NCI-H2227 treated with DMSO at 0.1 percent for 48 hours (cell line): ENCODE results near the gene CEMIP2.
"Not testable (repeated sequence)": the region's sequence is repeated elsewhere in the genome, so short reads cannot be mapped to it uniquely, and the experiment has no call there.

Source experiments
- DNase-seq: peaks from one replicate; lab custom pipeline; 2025; lab: John Stamatoyannopoulos, UW

The CEMIP2 gene

GRCh38 chr9:71675857-71676165, 92.5 kb downstream of the CEMIP2 start:
- no peak for DNase-seq

DNA sequence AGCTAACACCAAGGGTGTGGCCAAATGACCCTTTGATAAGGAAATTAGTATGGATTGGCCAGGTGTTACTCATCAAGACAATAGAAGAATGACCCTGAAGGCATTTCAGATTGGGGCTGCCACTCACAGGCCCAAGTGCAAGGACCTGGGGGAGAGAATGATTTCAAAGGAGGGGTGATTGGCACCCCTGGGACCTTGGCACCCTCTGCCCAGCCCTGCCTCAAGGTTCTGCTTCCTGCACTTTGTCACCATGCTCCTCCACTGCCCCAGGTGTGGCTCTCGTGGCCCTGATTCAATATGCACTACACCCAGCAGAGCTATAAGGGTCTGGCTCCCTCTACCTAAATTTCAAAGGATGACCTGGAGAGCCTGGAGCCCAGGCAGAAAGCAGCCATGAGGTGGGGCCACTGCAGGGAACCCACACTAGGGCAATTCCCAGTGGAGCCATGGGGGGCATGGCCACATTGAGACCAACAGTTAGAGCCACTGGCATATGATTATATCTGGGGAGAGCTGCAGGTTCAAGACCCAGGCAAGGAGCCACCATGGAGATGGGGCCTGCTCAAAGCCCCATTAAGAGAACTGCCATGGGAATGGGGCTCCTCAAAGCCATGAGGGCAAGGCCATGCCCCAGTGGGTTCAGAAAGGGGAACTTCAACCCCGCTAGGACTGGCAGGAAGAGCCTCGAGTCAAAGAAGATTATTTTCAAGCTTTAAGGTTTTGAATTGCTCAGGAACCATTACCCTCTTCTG, 93.0 kb downstream of the CEMIP2 start:
- DNase-seq, result no peak

DNA sequence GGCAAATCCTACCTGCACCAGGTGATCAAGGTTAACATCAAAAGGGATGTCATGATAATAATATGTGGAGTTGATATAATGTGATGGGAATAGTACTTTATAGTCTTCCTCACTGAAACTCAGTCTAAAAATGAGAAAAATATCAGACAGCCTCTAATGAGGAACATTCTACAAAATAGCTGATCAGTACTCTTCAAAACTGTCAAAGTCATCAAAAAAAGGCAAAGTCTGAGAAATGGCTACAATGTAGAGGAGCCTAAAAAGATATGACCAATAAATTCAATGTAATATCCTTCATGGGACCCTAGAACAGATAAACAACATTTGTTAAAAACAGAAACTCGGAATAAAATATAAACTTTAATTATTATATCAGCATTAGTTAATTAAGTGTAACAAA, 95.7 kb downstream of the CEMIP2 start:
- DNase-seq, result no peak

GRCh38 chr9:71671289-71671688, 97.0 kb downstream of the CEMIP2 start:
- no peak for DNase-seq

DNA sequence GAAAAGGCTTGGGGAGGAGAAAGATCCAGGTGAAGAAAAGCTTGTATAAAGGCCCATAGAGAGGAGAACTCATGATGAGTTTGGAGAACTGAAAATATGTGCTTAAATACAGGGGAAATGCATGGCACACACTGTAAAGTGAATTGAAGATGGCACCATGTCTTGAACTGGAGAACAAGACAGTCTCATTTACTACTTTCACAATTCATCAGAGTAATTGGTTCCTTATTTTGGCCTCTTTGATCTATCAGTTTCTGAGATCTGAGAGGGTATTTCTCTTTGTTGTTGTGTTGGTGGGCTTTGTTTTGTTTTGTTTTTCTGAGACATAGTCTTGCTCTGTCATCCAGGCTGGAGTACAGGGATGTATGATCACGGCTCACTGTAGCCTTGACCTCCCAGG, 98.2 kb downstream of the CEMIP2 start:
- DNase-seq, result no peak

- no peak for DNase-seq
These were observed 98.9 kb downstream of the CEMIP2 start for GRCh38 chr9:71669284-71669995.

DNA sequence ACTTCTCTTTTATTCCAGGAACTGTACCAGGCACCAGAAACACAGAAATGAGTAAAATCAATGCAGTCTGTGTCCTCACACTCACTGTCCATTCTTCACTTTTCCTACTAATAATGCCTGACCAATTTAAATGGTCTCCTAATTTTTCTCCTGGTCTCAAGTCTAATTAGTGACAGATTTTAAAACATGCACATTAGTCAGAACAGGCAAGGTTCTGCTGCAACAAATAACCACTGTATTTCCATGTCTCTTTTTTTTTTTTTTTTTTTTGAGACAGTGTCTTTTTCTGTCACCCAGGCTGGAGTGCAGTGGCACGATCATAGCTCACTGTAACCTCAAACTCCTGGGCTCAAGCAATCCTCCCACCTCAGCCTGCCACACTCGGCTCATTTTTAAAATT, 99.6 kb downstream of the CEMIP2 start:
- no peak for DNase-seq

- no peak for DNase-seq
These were observed 103.1 kb downstream of the CEMIP2 start for GRCh38 chr9:71665247-71665646.

- DNase-seq, result no peak
These were observed 103.7 kb downstream of the CEMIP2 start for GRCh38 chr9:71664566-71664965.

GRCh38 chr9:71663931-71664459, 104.3 kb downstream of the CEMIP2 start:
- DNase-seq, result no peak

DNA sequence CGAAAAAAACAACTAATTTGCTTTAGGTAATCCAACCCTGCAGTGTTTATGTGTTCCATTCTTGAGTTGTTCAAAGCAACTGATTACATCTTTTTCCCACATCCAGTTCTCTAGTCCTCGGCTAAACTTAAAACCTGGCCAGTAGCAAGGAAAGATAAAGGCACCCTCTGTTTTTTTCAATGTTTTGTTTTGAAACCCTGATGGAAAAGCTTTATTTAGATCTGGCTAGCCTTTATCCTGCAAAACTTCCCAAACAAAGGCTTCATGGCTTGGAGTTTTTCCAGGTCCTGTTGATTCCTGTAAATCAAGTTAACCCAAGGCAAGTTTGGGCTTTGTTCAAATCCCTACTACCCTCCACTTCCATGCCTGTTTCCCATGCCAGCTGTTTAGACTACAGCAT, 105.1 kb downstream of the CEMIP2 start:
- no peak for DNase-seq

DNA sequence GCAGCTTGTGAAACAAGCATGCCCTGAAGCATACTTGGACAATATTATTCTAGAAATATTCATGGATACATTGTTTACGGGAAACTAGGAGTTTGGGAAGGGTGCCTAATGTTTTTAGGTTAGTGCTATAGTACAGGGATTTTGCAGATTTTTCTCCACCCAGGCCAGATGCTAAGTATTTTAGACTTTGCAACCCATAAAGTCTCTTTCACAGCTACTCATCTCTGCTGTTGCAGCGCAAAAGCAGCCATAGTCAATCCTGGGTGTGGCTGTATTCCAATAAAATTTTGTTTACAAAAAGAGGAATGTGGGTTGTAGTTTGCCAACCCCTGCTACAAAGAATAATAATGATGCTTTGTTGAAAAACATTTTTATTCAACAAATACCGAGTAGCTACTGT, 106.2 kb downstream of the CEMIP2 start:
- no peak for DNase-seq

DNA sequence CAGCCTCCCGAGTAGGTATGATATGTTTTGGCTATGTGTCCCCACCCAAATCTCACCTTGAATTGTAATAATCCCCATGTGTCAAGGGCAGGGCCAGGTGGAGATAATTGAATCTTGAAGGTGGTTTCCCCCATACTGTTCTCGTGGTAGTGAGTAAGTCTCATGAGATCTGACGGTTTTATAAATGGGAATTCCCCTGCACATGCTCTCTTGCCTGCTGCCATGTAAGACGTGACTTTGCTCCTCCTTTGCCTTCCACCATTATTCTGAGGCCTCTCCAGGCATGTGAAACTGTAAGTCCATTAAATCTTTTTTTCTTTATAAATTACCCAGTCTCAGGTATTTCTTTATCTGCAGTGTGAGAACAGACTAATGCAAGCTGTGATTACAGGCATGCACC, 111.0 kb downstream of the CEMIP2 start:
- DNase-seq, result not testable (repeated sequence)

DNA sequence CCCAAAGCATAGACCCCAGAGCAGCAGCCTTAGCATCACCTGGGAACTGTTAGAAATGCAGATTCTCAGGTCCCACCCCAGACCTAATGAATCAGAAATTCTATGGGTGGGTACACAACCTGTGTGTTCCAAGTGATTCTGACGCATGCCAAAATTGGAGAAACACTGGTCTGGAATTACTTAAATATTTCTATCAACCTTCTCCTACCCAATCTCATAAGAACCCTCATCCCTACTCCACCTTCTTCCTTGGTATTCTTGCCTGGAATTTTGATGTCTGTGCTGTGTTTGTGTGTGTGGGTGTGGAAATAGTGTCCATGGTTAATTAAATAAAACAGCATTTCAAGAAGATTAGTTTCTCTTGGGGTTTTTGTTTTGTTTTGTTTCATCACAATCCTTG, 111.8 kb downstream of the CEMIP2 start:
- DNase-seq, result no peak

DNA sequence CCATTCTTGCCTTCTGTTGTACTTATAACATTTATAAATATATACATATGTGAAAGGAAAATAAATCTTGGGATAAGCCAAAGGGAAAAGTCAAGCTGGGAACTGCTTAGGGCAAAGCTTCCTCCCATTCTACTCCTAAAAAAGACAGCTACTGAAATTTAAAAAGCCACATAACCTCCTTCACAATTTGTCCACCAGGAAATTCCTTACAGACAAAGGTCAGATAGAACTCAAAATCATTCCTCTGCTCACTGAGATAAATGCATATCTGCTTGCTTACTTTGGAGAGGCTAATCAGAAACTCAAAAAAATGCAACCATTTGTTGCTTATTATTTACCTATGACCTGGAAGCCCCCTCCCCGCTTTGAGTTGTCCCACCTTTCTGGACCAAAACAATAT, 112.5 kb downstream of the CEMIP2 start:
- DNase-seq, result no peak

- no peak for DNase-seq
These were observed 113.2 kb downstream of the CEMIP2 start for GRCh38 chr9:71655141-71655540.

GRCh38 chr9:71652480-71652879, 115.8 kb downstream of the CEMIP2 start:
- no peak for DNase-seq

GRCh38 chr9:71648453-71648852, 119.9 kb downstream of the CEMIP2 start:
- no peak for DNase-seq

DNA sequence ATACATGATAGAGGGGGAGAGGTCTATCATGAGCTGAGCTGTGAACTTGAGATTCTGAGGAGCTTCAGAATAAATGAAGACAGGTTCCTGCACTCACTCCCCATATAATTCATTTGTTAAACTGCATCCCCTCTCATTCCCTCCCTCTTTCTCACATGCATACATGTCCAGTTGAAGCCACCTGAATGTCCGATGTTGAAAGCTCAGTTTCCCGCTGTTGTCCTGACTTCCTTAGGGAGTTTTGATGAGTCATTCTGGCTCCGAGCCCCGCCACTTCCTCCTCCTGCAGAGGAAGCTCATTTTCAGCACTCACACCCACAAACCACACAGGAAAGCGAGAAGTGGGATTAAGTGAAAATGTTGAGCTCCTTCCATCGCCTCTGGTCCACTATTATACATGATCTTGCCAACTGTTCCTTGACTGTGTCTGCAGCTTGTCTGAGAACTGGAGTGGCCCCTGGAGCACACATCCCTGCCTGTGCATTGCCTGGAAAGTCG, 121.2 kb downstream of the CEMIP2 start:
- DNase-seq, result no peak

DNA sequence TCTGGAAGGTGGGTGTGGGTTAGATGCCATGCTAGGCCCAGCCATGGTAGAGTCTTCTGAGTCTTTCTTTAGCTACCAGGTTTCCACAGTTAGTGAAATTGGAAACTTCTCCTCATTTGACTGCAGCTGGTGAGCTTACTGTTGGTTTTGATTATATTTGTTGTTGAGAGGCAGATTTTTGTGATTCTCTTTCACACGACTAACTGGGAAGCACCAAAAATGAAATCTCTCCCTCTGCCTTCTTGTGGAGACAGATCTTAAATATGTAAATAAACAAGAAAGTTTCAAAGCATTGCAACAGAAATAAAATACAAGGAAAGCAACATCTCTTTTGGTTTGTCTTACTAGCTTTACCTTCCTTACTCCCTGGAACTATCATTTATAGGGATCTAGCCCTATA, 122.2 kb downstream of the CEMIP2 start:
- no peak for DNase-seq

DNA sequence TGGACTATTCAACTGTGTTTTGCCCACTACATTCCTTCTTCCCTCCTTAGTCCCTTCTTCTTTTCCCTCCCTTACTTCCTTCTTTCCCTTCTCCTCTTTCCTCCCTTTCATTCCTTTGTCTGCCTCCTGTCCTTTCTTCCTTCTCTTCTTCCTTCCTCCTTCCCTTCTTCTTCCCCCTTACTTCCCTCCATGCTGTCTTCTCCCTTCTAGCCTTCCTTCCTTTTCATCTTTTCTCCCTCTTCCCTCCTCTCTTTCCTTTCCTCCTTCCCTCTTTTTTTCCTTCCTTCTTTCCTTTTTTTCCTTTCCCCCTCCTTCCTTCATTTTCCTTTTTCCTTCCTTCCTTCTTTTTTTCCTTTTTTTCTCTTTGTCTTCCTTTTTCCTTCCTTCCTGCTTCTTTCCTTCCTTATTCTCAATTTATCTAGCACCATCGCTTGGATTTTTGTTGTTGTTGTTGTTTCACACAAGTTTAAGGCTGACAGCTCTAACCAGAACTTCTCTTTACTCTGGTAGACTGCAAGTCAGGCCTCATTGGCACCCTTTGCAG, 123.4 kb downstream of the CEMIP2 start:
- no peak for DNase-seq

DNA sequence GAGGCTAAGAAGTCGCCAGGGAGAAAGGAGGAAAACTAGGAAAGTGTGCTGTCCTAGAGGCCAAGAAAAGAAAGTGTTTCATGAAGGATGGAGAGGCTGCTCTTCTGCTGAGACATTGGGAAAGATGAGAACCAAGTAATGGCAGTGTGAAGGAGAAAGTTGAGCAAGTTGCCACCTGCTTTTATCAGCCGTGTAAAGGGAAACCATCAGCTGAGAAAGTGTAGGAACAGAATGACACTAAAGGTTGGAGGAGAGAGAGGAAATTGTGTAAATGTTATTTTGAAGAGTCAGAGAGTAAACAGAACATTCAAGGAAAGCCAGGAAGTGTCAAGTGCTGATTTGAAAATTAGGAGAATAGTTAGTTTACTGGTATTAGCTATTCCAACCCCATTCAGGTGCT, 125.0 kb downstream of the CEMIP2 start:
- DNase-seq, result no peak

GRCh38 chr9:71642056-71642455, 126.3 kb downstream of the CEMIP2 start:
- DNase-seq, result no peak
